ENCODE results near the gene COQ8B.

DNA sequence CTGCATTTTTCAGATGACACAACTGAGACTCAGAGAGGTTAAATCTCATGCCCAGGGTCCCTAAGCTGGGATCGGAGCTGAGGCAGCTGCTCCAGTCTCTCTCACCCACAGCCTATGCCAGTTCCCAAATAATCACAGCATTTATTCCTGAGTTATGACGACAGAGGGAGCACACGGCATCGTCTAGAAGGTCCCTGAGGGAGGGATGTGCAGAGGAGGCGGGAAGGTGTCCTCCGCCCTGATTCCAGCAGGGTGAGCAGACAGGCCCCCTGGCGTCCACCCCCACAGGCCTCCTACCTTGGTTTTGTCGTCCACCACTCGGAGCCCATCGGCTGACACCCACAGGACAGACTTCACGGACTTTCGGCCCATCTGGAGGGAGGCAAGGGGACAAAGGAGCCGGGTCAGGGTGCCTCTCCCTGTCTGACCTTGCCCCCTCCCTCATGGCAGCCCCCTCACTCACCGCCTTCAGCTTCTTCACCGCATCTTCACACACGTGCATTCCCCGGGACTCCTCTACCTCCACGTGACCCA lies 34.2 kb downstream of the COQ8B start:
- TF ChIP-seq, protein P1, sequence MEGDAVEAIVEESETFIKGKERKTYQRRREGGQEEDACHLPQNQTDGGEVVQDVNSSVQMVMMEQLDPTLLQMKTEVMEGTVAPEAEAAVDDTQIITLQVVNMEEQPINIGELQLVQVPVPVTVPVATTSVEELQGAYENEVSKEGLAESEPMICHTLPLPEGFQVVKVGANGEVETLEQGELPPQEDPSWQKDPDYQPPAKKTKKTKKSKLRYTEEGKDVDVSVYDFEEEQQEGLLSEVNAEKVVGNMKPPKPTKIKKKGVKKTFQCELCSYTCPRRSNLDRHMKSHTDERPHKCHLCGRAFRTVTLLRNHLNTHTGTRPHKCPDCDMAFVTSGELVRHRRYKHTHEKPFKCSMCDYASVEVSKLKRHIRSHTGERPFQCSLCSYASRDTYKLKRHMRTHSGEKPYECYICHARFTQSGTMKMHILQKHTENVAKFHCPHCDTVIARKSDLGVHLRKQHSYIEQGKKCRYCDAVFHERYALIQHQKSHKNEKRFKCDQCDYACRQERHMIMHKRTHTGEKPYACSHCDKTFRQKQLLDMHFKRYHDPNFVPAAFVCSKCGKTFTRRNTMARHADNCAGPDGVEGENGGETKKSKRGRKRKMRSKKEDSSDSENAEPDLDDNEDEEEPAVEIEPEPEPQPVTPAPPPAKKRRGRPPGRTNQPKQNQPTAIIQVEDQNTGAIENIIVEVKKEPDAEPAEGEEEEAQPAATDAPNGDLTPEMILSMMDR (IDR thresholded peaks at IDR 0.05) = no peak
- TF ChIP-seq ZFX (IDR thresholded peaks at IDR 0.05; ENCODE audit: borderline replicate concordance) = no peak
